GM18505 (cell line): Measurements from ENCODE around the gene ZRANB2.

ENCODE experiments used
- ATAC-seq: cut with Tn5 transposase; IDR thresholded peaks from one replicate; pipeline ENCODE4 v1.9.1; 2021; ENCODE audit not compliant: unreplicated experiment
- POLR2A ChIP-seq: IDR thresholded peaks from 4 replicates; pipeline ENCODE4 v1.6.1; 2011; ENCODE audit warnings: borderline replicate concordance; ENCODE audit not compliant: insufficient read depth, insufficient read length; ENCODE audit errors: extremely low read depth

The ZRANB2 gene

DNA sequence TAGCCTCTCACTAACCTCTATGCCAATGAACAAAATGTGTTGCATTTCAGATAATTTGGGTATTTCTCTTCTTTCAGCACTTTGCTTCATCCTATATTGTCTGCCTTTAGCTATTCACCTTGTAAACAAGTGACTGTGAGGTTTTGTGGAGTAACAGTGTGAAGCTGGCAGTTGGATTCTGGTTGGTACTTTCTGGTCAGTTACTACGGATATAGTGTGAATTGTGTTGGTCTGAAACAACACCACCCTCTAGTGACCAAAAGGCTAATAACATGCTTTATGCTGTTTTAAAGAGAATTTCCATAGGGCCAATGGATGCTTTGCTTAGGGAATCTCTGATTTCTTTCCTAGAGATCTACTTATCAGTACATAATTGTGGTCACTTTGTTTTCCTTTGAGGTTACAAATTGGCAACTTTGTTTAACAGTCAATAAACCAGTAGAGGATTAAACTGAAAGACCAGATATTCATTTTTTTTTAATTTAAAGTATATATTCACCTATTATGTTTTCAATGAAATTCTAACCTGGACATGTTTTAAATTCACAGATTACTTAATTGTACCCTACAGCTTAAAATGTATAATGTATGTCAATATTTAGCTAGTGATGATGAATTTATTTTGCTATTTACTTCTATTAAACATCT lies 30.8 kb downstream of the ZRANB2 start:
- peak; percentile 63 for ATAC-seq
- no peak for TF ChIP-seq POLR2A

DNA sequence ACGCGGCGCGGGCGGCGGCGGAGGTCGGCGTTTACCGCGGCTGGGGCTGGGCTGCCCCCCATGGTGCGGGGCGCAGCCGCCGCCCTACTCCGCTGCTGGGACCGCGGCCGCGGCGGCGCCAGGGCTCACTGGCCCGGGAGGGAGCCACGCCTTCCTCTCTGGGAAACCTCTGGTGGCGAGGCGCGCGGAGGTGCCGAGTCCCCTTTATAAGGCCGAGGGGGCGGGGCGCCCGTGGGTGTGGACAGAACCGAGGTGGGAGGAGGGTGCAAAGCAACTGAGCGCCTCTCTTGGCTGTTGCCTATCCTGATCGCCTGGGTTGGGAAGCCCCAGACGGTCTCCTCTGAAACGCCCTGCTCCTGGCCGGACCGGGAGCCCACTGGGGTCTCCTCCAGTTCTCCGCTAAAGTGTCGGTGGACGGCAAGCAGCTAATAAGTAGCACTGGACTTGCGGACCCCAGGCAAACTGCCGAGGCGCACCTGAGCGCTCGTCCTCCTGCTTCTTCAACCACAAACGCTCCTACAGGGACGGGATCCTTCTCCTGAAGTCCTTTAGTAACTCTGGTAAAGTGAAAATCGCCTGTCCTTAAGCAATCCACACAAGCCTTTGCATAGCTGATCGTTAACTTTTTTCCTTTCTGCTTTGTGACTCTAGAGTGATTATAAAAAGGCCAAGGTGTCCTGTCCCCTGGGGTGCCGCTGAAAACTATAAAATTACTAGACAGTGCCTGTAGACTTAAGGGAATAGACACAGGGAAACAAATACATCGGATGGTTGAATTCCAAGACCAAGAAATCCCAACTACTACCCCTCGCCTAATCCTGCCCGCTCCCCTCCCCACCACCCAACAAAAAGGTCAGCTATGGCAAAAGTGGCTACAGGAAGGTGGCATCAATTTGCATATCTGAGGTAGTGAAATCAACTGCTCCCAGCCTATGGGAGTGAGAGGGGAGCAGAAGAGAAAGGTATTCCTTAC lies 32.9 kb downstream of the ZRANB2 start, which contains the start of gene PTGER3:
Gene PTGER3, minus strand, starts transcription at position 182 of the 973 bp plus-strand sequence. CDS start 239 bp downstream, outside the sequence.
- TF ChIP-seq POLR2A: no peak
- ATAC-seq: no peak

DNA sequence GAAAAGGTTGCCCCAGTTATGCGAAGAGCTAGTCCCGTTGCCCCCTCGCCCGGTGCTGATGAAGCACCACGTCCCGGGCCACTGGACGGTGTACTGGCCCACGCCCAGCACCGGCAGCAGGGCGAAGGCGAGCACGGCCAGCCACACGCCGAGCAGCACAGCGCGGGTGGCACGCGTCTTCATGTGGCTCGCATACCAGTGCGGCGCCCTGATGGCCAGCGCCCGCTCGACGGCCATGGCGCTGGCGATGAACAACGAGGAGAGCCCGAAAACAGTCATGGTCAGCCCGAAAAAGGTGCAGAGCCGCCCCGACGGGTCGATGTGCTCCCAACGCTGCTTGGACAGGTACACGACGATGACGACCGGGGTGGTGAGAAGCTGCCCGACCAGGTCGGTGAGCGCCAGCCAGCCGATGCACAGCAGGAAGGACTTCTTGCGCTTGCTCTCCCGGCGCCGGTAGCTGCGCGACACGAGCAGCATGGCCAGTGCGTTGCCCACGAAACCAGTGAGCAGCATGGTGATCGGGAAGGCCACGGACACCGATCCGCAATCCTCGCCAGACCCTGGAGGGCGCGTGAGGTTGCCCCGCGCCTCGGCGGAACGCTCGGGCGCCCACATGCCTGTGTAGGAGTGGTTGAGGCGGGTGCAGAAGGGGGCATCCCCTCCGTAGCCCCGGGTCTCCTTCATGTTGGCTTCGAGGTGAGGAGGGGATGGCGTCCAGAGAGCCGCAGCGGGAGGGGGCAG lies 33.8 kb downstream of the ZRANB2 start:
- ATAC-seq: no peak
- TF ChIP-seq POLR2A: no peak

DNA sequence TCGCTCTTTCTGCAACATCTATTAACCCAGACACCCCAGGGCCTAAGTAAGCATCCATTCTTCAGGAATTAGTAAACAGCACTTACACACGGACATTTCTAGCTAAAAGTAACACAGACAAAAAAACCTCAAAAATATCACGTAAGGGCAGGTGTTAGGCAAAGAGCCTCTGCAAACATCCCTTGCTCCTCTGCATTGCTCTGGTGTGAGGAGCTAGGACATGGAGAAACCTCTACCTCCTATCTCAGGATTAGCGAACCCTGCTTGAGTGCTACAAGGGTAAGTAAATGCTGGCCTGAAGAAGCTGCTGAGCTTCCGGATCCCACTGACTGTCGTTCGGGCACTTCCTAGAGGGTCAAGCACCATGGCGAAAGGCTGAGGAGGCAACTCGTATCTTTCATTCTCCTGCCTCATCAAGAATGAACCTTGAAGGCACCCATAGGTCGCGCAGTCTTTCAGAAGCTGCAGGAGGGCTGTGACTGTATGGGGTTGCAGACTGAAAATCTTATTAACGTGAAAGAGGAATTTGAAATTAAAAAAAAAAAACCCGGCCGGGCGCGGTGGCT lies 35.3 kb downstream of the ZRANB2 start:
- TF ChIP-seq POLR2A: no peak
- no peak for ATAC-seq

DNA sequence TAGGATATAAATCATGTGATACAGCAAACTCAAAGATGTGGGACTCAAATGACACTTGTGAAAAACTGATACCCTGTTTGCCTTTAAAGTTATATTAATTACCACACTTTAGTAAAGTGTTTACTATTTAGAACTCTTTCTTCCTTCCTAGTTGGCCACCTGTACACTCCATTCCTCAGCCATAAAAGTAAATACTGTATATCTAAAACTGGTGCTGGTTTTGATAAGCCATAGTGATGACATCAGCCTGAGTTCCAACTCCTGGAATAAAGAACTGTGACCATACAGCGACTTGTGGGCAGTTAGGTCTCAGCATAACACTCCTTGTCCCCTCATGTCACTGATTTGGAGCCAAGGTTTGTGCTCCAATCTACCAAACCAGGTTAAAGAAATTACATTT lies 36.0 kb downstream of the ZRANB2 start:
- no peak for TF ChIP-seq POLR2A
- no peak for ATAC-seq

DNA sequence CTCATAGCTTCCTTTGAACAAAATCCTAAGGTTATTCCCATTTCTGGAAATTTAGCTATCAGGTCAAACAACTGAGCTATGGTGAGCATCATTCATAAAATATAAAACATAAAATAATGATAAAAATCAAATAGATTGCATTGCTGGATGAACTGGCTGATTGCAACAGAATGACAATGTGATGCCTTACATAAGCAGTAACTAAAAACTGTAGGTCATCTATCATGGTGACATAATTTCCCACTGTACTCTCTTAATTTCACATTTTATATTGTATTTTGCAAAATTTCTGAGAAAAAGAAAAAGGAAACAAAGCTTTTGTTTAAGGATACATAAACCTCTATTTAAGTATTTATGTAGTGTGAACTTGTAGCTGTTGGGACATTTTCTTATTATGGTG lies 37.8 kb downstream of the ZRANB2 start:
- no peak for TF ChIP-seq POLR2A
- no peak for ATAC-seq

DNA sequence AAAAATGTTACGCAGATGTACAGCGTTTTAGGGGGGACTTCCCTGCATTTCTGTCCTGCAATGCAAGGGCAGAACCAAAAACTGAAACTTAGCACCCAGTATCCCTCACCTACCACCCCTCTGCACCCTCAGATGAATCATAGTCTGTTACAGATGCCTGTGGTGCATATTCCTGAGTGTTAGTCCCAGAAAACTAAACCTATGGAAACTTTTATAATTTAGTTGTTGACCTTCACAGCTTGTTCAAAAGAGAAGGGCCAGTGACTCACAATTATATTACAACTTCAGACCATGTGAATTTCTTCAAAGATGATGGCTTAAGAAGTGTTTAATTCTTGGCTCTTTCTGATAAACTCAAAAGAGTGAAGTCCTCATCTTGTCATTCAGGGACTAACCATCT lies 39.0 kb downstream of the ZRANB2 start:
- TF ChIP-seq POLR2A: no peak
- ATAC-seq: no peak

DNA sequence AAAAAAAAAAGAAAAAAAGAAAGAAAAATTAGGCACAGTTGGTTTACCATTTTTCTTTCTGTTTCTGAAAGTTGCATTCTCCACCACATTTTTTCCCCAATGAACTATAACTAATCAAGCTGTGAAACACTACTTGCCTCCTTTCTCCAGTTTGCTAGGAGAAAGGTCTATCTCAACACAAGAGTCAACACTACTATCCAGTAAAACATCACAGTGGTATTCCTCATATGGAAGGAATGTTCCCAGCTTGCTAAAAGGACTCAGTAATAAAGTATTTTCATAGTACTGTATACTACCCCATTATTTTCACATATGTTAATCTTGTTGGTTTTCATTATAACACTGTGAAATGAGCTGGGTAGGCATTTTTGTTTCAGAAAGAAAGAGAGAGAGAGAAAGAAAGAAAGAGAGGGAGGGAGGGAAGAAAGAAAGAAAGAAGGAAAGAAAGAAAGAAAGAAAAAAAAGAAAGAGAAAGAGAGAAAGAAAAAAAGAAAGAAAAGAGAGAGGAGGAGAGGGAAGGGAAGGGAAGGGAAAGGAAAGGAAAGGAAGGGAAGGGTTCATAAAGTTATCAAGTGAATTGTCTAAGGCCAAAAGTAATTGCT lies 41.1 kb downstream of the ZRANB2 start:
- TF ChIP-seq POLR2A: no peak
- no peak for ATAC-seq

DNA sequence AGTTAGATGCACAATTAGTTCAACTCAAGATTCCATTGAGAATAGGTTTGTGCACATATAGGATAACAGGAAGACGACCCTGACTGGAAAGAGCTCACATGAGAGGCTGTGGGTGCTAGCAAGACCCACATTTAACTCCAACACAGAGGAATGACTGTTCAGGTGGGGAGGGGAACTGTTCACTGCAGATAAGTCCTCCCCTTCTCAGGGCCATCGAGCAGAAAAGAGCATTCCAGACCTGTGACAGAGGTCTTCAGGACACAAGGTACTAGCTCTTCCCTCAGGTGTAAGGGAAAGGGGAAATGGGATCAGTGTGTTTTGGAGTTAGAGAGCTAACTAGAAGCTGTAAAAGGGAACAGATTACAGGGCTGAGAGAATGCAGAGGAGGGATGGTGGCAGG lies 41.9 kb downstream of the ZRANB2 start:
- TF ChIP-seq POLR2A: no peak
- ATAC-seq: no peak

DNA sequence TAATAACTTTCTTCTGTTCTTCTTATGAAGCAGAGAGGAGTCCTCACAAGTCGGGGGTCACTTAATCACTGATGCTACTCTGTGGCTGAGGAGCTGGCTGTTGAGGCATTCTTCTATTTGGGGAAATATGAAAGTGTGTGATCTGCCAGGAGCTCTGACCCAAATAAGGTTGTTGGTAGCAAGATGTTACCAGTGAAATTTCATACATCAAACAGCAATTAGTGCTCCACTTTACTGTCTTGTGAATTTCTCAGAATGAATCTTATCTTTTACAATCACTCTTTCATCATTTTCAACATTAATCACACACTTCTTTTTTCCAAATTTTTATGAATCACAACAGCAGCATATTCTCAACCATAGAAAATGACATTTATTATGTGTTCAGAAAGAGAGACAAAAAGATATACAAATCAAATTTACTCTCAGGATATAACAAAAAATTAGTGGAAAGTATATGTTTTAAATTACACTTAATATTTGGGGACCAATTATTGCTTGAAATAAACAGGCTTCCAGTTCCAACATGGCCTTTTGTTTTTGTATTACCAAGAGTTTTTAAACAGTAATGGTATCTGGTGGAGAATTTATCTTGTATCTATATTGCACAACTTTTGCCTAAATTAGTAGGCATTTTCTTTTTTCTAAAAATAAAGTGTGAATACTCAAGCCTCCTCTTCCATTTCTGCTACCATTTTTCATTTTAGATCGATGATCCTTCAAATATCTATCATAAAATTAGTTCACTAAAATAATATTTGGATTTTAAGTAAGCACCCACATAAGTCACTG lies 42.8 kb downstream of the ZRANB2 start:
- TF ChIP-seq POLR2A: no peak
- ATAC-seq: no peak

DNA sequence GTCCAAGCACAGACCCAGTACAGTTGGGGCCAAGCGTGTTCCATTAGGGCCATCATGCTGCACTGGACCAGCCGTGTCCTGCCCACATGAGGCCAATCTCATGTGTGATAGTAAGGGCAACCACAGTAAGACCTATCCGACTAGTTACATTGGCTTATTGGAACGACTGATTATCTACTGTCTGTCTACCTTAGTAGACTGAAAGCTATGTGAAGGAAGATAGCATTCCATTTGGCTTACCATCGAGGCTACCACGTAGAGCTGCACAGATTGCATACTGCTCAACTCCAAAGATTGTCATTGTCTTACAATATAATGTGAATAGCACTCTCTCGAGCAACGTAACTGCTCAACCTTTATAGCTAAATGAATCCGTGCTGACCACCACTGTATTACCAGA lies 43.8 kb downstream of the ZRANB2 start:
- ATAC-seq: no peak
- no peak for TF ChIP-seq POLR2A

DNA sequence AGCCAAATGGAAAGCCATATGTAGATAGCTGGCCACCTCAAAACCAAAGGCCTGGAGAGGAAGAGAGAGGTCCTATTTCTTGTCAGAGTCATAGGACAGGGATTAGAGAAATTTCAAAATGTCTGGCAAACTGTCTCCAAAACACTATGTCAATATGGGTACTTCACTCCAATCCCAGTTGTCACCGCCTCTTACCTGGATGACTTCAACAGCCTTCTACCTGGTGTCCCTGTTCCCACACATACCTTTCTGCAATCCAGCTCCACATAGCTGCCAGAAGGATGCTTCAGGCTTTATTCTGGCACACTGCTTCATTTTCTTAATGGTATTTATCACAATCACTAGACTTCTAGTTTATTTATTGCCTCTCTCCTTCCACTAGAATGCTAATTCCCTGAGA lies 47.7 kb downstream of the ZRANB2 start:
- no peak for TF ChIP-seq POLR2A
- ATAC-seq: no peak
